Dendritic cell treated with granulocyte-macrophage colony-stimulating factor and Interleukin-4, amounts not matched to agents 40 ng/mL and 50 ng/mL, for 4 days (primary cell): ENCODE results near the gene EHHADH.
"Not testable (repeated sequence)": the region's sequence is repeated elsewhere in the genome, so short reads cannot be mapped to it uniquely, and the experiment has no call there.

Experiments used
- H3K27ac Mint-ChIP-seq: one replicate; pipeline ENCODE4 v1.8.0; 2022; ENCODE audit warnings: mild to moderate bottlenecking, mixed read lengths
- H3K27me3 Mint-ChIP-seq: one replicate; pipeline ENCODE4 v1.8.0; 2022; ENCODE audit warnings: mild to moderate bottlenecking, mixed read lengths
- H3K36me3 Mint-ChIP-seq: one replicate; pipeline ENCODE4 v1.8.0; 2022; ENCODE audit warnings: low read depth, mixed read lengths
- H3K4me1 Mint-ChIP-seq: one replicate; pipeline ENCODE4 v1.8.0; 2022; ENCODE audit warnings: low read depth, mixed read lengths
- H3K4me3 Mint-ChIP-seq: one replicate; pipeline ENCODE4 v1.8.0; 2022; ENCODE audit warnings: mild to moderate bottlenecking, moderate library complexity, mixed read lengths
- H3K9me3 Mint-ChIP-seq: one replicate; pipeline ENCODE4 v1.8.0; 2022; ENCODE audit warnings: mixed read lengths
- intact Hi-C: fragments of 100-400 bp; cut with micrococcal nuclease; formaldehyde crosslinking; loops from one replicate; pipeline ENCODE4 v1.15.0; 2022

The EHHADH gene

DNA sequence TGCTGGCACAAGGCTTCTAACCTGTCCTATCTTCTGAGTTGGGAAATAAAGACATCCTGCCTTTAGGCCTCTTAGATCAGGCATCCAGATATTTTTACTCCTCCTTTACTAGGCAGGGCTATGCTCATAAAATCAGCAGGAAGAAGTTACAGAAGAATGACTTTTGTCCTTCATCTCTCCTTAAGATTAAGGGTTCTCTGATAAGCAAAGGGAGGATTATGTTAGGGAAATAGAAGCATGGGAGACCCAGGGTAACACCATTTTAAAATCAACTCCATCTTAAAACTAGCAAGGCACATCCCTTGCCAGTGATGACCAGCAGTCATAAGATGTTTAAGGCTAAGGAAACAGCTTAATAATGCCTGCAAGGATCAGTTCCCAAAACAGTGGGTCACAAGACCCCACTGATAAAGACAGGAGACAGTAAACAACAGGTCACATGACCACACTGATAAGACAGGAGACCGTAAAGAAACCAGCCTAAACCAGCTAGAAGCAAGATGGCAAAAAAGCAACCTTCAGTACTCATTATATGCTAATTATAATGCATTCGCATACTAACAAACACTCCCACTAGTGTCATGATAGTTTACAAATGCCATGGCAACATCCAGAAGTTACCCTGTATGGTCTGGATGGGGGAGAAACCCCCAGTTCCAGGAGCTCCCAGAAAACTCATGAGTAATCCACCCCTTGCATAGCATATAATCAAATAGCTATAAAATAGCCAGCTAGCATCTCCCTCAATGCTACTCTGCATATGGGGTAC lies 14.5 kb upstream of the EHHADH start:
- H3K27me3 Mint-ChIP-seq: peaks cover 21% of the 10 kb centered on the region
- intact Hi-C loops: no loop called here
- no peaks in the 10 kb centered on the region for H3K36me3 Mint-ChIP-seq
- H3K27ac Mint-ChIP-seq: no peak overlapping the region
- H3K9me3 Mint-ChIP-seq: no peaks in the 10 kb centered on the region
- H3K4me3 Mint-ChIP-seq: no peak overlapping the region
- no peaks in the 10 kb centered on the region for H3K4me1 Mint-ChIP-seq

DNA sequence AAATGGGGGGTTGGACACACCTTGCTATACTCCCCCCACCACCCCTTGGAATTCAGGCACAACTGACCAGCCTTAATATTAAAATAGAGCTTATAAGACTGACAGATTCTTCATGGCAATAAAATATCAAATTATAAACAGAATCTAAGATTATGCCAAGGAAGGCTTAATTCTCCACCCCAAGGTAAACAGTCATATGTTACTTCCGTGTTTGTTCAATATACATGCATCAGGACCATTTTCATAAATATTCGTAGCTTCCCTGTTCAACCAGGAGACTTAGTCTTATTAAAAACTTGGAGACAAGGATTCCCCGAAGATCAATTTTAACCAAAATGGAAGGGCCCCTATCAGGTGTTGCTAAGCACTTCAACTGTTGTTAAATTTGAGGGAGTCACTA lies 13.3 kb upstream of the EHHADH start:
- intact Hi-C loops: no loop called here

DNA sequence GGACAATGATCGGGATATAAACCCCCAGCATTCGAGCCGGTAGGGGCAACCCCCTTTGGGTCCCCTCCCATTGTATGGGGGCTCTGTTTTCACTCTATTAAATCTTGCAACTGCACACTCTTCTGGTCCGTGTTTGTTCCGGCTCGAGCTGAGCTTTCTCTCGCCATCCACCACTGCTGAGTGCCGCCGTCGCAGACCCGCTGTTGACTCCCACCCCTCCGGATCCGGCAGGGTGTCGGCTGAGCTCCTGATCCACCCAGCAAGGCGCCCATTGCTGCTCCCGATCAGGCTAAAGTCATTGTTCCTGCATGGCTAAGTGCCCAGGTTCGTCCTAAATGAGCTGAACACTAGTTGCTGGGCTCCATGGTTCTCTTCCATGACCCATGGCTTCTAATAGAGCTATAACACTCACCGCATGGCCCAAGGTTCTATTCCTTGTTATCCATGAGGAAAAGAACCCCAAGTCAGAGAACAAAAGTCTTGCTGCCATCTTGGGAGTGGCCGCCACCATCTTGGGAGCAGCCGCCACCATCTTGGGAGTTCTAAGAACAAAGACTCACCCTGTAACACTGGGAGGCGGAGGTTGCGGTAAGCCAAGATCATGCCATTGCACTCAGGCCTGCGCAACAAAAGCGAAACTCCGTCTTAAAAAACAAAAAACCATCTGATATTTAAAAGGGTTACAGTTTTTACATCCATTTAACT lies 11.2 kb upstream of the EHHADH start:
- Mint-ChIP-seq H3K36me3 (no peaks in the 10 kb centered on the region), H3K27me3 (peaks cover 11% of the 10 kb centered on the region), H3K9me3 (no peaks in the 10 kb centered on the region), H3K4me1 (no peaks in the 10 kb centered on the region), H3K27ac (no peak overlapping the region), H3K4me3 (no peak overlapping the region)
- intact Hi-C loops: no loop called here

More for the DNA sequence above, 13.3 kb upstream of the EHHADH start:
- no peaks in the 10 kb centered on the region for H3K9me3 Mint-ChIP-seq
- H3K4me1 Mint-ChIP-seq: no peaks in the 10 kb centered on the region
- no peak overlapping the region for H3K4me3 Mint-ChIP-seq
- no peak overlapping the region for H3K27ac Mint-ChIP-seq
- peaks cover 22% of the 10 kb centered on the region for H3K27me3 Mint-ChIP-seq
- no peaks in the 10 kb centered on the region for H3K36me3 Mint-ChIP-seq

DNA sequence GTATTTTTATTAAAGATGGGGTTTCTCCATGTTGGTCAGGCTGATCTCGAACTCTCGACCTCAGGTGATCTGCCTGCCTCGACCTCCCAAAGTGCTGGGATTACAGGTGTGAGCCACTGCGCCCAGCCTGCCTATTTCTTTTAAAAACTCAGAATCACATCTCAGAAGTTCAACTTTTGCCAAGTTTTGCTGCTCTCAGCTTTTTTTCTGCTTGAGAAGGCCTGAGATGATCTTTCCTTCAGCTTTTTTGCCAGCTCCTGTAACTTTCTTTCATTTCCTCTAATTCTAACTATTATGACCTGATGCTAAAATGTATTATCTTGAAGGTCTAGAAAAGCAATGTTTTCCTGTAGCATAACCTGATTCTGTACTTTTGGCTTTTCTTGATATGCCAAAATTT lies 9.6 kb upstream of the EHHADH start:
- Mint-ChIP-seq H3K27me3 (peaks cover 1% of the 10 kb centered on the region), H3K36me3 (no peaks in the 10 kb centered on the region), H3K4me3 (no peak overlapping the region), H3K9me3 (peaks cover 6% of the 10 kb centered on the region), H3K27ac (no peak overlapping the region), H3K4me1 (no peaks in the 10 kb centered on the region)
- intact Hi-C loops: no loop called here

DNA sequence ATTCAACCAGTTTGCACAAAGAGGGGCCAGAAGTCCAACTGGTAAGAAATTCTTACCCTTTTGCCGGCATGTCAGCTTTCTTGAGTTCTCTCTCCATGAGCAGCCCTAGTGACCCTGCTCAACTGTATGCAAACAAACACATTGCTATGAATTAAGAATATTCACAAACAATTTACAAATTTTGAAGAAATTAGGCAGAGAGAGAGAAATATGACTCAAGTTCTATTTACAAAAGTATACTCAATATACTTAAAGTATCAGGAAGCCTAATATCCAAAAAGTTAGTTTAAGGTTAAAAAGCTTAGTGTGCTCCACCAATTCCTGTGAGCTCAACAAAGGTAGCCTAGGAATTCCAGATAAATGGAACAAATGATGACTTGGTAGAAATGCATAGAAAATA lies 3.5 kb upstream of the EHHADH start:
- Mint-ChIP-seq H3K9me3 (peaks cover 18% of the 10 kb centered on the region), H3K4me3 (no peak overlapping the region), H3K27me3 (peaks cover 1% of the 10 kb centered on the region), H3K36me3 (no peaks in the 10 kb centered on the region), H3K27ac (no peak overlapping the region), H3K4me1 (no peaks in the 10 kb centered on the region)
- intact Hi-C loops: no loop called here

DNA sequence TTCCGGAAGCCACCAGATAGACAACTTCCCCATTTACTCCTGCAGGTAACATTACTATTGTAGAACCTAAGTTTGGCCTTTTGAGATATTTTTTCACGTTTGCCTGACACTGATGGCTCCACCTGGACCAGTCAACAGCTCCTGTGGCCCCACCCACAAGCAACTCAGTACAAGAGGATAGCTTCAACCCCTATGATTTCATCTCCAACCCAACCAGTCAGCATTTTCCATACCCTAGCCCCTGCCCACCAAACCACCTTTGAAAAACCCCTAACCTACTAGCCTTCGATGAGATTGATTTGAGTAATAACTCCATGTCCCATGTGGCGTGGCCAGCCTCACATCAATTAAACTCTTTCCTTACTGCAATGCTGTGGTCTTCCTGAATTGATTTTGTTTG lies 950 bp upstream of the EHHADH start:
- Mint-ChIP-seq H3K4me3 (no peak overlapping the region), H3K27me3 (peaks cover 1% of the 10 kb centered on the region), H3K36me3 (no peaks in the 10 kb centered on the region), H3K27ac (no peak overlapping the region), H3K4me1 (peaks cover 5% of the 10 kb centered on the region), H3K9me3 (peaks cover 18% of the 10 kb centered on the region)
- intact Hi-C loops: no loop called here

DNA sequence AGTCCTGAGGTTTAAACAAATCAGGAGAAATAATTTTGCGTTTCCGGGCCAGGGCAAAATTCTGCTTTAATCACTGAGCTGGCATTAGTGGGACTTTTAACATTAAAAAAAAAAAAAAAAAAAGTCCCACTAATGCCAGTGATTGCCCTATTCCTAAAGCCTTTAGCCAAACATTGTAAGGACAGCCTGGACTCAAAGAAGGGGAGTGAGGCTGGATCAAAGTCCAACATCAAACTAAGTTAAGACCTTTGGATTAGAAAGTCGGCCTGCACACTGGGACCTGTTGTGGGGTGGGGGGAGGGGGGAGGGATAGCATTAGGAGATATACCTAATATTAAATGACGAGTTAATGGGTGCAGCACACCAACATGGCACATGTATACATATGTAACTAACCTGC lies 716 bp downstream of the EHHADH start:
- H3K9me3 Mint-ChIP-seq, intact Hi-C loops, H3K36me3 Mint-ChIP-seq, H3K27me3 Mint-ChIP-seq, H3K4me1 Mint-ChIP-seq, H3K4me3 Mint-ChIP-seq: not testable (repeated sequence)
- peak overlapping the region; percentile 80 for H3K27ac Mint-ChIP-seq

DNA sequence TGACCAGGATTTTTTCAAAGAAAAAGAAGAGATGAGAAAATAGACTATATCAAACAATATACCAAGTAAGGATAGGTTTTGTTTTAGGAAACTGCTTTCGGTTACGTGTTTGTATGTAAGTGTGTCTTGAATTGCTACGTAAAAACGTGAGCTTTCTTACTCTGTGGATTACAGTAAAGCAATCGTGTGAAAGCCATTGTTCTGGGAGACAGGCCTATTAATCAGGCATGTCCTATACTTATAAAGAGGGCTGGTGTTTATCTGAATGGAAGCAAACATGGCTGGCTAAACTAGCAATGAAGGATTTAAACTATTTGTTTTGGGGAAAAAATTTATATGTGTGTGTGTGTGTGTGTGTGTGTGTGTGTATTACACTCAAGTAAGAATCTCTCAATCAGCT lies 2.6 kb downstream of the EHHADH start:
- intact Hi-C loops: no loop called here
- Mint-ChIP-seq H3K4me3 (no peak overlapping the region), H3K4me1 (peaks cover 5% of the 10 kb centered on the region), H3K36me3 (peaks cover 15% of the 10 kb centered on the region), H3K27ac (no peak overlapping the region), H3K27me3 (peaks cover 1% of the 10 kb centered on the region), H3K9me3 (no peaks in the 10 kb centered on the region)

DNA sequence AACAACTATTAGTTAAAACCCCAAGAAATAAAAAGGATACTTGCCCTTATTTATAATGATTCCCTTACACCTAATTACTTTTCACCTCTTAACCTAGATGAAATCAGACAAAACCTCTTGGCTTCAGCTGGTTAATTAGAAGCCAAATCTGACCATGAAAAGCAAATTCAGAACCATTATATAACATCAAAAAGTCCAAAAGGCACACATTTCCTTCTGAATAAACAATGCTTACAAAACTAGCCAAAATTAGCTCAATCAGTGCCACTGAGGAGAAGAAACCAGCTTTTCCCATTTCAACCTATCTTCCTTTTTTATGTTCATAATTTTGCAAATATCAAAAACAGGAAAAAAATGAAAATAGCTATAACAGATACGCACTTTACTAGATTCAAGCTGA lies 3.2 kb downstream of the EHHADH start:
- intact Hi-C loops: no loop called here
- Mint-ChIP-seq H3K27me3 (peaks cover under 1% of the 10 kb centered on the region), H3K4me3 (no peak overlapping the region), H3K9me3 (no peaks in the 10 kb centered on the region), H3K36me3 (peaks cover 18% of the 10 kb centered on the region), H3K4me1 (peaks cover 5% of the 10 kb centered on the region), H3K27ac (no peak overlapping the region)

DNA sequence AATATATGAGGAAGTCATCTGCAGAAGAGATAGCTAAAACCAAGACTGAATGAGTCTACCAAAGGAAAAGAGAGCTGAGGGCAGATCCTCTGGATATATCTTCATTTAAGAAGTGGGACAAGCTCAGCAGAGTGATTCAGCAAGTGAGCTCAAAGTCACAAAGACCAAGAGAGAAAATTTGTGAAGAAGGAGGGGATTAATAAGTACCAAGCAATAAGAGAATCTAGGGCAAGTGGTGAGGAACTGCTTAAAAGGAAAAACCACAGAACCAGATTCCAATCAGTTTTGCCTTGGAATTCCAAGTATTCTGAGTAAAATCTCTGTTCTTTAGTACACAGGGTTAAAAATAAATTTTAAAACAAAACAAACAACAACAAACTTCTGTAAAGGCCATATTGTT lies 3.6 kb downstream of the EHHADH start:
- H3K27me3 Mint-ChIP-seq: no peaks in the 10 kb centered on the region
- H3K4me1 Mint-ChIP-seq: peaks cover 5% of the 10 kb centered on the region
- peaks cover 18% of the 10 kb centered on the region for H3K36me3 Mint-ChIP-seq
- H3K4me3 Mint-ChIP-seq: no peak overlapping the region
- intact Hi-C loops: no loop called here
- H3K9me3 Mint-ChIP-seq: no peaks in the 10 kb centered on the region
- no peak overlapping the region for H3K27ac Mint-ChIP-seq

DNA sequence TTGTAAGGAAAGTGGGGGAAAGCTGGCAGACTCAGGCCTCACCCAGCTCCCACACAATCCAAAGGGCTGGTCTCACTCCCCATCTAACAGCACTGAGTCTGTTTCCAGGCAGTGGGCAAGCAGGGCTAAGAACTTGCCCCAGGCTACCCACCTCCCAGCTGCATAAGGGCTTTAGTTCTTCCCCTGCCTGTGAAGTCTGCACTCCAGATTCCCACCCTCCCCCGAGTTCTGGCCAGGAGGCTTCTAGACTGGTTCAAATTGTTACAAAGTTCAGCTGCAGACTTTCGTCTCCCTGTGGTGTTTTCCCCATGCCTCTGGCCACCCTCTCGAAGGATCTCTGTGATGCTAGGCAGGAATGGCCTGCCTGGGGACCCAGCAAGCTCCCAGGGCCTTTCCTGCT lies 11.2 kb downstream of the EHHADH start:
- Mint-ChIP-seq H3K4me1 (no peaks in the 10 kb centered on the region), H3K27me3 (no peaks in the 10 kb centered on the region), H3K4me3 (no peak overlapping the region), H3K36me3 (peaks cover 12% of the 10 kb centered on the region), H3K27ac (no peak overlapping the region), H3K9me3 (peaks cover 56% of the 10 kb centered on the region)
- intact Hi-C loops: no loop called here

DNA sequence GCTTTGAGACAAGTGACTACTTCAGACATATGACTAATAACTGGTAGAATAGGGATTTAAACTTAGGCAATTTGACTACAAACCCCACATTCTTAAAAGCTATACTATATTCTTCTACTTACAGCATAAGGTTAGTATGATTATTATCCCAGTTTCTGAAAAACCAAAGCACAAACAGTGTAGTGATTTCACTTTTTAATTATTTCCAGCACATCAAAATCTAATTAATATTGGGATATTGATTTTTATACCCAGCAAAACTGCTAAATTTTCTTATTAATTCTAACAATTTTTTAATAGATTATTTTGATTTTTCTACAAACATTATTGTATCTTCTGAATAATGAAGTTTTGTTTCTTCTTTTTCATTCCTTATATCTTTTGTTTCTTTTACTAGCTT lies 16.9 kb downstream of the EHHADH start:
- Mint-ChIP-seq H3K27me3 (no peaks in the 10 kb centered on the region), H3K4me1 (no peaks in the 10 kb centered on the region), H3K4me3 (no peak overlapping the region)

DNA sequence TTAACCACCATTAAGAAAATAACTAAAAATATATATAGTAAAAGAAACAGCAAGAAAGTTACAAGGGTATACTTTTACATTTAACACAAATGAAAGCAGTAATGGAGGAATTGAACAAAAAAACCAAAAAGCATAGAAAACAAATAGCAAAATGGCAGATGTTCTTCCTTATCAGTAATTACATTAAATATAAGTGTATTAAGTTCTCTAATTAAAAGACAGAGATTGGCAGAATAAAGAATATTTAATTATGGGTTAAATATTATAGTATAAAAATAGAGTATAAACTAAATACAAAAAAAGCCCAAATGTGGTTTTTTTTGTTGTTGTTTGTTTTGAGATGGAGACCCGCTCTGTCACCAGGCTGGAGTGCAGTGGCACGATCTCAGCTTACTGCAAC lies 20.5 kb downstream of the EHHADH start:
- Mint-ChIP-seq H3K27me3 (no peaks in the 10 kb centered on the region), H3K4me3 (no peak overlapping the region), H3K36me3 (peaks cover 8% of the 10 kb centered on the region), H3K4me1 (no peaks in the 10 kb centered on the region), H3K9me3 (peaks cover 19% of the 10 kb centered on the region), H3K27ac (no peak overlapping the region)
- intact Hi-C loops: no loop called here

More for the DNA sequence above, 16.9 kb downstream of the EHHADH start:
- Mint-ChIP-seq H3K9me3 (peaks cover 43% of the 10 kb centered on the region), H3K27ac (no peak overlapping the region), H3K36me3 (peaks cover 6% of the 10 kb centered on the region)
- intact Hi-C loops: no loop called here

DNA sequence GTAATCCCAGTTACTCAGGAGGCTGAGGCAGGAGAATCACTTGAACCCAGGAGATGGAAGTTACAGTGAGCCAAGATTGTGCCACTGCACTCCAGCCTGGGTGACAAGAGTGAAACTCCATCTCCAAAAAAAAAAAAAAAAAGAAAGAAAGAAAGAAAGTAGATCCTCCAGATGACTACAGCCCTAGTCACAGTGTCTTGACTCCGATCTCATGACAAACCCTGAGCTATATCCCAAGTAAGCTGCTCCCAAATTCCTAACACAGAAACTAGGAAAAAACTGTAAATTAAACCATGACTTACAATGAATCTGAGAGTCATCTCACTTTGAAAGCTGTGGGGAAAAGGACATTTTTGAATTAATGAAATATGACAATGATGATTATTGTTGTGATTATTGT lies 27.3 kb downstream of the EHHADH start:
- H3K4me3 Mint-ChIP-seq, intact Hi-C loops, H3K27me3 Mint-ChIP-seq, H3K27ac Mint-ChIP-seq, H3K4me1 Mint-ChIP-seq, H3K9me3 Mint-ChIP-seq: not testable (repeated sequence)
- peaks cover 15% of the 10 kb centered on the region for H3K36me3 Mint-ChIP-seq

DNA sequence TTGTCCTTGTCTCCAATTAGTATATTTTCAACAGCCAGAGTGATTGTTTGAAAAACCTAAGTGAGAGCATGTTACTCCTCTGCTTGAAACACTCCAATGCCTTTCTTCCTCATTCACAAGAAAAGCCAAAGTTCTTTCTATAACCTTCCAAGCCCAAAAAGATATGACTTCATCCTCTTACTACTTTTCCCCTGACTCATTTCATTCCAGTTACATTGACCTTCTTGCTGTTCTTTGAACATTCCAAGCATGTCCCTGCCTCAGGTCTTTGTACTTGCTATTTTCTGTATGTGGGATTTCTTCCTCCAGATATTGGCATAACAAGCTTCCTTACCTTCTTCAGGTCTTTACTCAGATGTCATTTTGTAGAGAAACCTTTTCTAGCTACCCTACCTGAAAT lies 28.3 kb downstream of the EHHADH start:
- no peaks in the 10 kb centered on the region for H3K27me3 Mint-ChIP-seq
- no peaks in the 10 kb centered on the region for H3K4me1 Mint-ChIP-seq
- H3K4me3 Mint-ChIP-seq: no peak overlapping the region
- peaks cover 15% of the 10 kb centered on the region for H3K36me3 Mint-ChIP-seq
- H3K9me3 Mint-ChIP-seq: no peaks in the 10 kb centered on the region
- no peak overlapping the region for H3K27ac Mint-ChIP-seq
- intact Hi-C loops: no loop called here
